ENCODE measurements around the gene CAPZA3.
"Not testable (repeated sequence)": the region's sequence is repeated elsewhere in the genome, so short reads cannot be mapped to it uniquely, and the experiment has no call there.

The CAPZA3 gene, protein sequence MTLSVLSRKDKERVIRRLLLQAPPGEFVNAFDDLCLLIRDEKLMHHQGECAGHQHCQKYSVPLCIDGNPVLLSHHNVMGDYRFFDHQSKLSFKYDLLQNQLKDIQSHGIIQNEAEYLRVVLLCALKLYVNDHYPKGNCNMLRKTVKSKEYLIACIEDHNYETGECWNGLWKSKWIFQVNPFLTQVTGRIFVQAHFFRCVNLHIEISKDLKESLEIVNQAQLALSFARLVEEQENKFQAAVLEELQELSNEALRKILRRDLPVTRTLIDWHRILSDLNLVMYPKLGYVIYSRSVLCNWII

DNA sequence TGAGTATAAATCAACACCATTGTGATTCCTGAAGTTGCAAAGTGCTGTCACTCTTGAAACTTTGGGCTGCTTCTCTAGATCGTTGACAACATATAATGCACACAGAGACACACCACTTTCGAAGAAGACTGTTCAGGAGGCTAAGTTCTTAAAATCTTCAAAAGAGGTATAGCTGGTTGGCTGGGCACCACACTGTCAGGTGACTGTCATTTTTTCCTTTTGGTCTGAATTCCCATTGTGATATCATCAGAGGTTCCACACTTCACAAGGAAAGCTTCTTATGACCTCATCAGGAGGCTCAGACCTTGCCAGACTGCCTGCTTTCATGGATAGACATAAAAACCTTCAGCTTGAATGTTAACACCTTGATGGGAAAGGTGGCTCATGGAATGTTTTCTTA, at the start of gene CAPZA3, which contains the start of gene PLCZ1:
Gene CAPZA3, plus strand, starts transcription at position 301 of the 400 bp plus-strand sequence. CDS start 150 bp downstream, outside the sequence.
Gene PLCZ1, minus strand, starts transcription at position 194 of the 400 bp plus-strand sequence. CDS start 641 bp downstream, outside the sequence.
- DNase-seq (ENCODE audit: low read depth) = no peak

DNA sequence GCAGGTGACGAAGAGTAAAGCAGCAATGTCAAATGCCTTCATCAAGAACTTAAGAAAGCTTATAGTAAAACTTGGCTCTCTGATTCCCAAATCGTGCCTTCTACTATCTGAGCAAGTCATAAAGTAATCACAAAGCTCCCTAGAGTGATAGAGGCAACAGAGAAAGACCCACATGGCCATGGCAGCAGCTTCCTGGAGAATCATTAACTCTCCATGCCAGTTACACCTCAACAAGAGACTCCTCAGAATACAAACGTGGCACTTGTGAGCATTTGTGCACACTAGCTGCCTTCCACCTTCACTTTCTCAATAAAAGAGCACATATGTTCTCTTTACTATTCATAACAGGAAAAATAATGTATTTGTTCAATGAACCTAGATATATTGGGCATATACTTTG, 48.1 kb upstream of the CAPZA3 start:
- DNase-seq (ENCODE audit: low read depth) = no peak

DNA sequence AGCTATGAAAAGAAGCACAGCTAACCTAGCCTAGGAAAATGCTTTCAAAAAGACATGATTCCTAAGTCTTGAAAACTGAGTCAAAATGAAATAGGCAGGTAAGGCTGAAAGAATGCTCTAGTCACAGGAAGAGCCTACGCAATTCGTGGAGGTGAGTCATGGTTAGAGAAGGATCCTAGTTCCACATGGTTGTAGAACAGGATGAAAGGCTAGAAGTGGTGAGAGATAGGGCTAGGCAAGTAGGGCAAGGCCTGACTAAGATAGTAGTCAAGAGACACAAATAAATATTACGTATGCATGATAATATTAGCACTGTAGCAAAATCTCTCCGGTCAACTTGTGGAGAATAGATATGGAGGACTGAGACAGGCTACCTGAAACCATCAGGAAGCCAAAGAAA, 47.3 kb upstream of the CAPZA3 start:
- DNase-seq (ENCODE audit: low read depth) = no peak

DNA sequence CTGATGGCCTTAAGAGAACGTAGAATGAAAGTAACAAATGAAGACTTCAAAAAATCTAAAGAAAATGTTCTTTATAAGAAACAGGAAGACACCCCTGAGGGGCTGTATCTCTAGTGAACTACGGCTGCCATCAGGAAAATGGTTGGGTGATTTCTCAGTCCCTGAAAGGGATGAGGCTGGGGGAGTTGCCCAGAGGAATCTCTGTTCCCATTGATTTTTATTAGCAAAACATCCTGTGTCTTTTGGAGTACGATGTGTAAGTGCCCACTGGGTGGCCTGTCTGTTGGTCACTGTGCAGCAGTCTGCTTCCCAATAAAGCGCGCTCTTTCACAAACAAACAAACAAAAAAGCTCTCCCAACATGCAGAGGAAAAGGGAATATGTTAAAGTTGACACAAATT, 43.9 kb upstream of the CAPZA3 start:
- not testable (repeated sequence) for DNase-seq (ENCODE audit: low read depth)

DNA sequence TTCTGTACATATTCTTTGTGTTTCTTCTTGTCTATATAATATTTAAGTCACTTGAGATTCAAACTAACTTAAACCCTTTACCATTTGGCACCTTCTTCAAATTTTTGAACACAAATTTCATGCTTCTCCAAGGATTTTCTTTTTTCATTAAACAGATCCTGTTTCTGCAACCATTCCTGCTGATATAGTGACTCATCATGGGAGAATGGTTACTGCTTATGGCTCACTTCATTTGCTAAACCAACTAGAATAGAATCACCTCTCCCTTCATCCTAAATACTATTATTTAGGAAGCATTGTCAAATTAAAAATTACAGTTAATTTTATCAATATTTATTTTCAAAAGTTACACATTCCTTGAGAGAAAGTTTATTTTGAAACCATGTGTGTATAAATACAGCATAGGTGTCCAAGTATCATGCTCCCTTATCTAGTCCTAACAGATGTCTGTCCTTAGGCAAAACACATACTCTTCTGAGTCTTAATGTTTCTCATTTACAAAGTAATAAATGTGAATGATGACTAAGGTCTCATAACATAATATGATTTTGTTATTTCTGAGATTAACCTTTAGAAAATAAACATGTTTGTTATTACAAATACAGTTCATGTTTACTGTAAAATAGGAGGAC, 40.8 kb upstream of the CAPZA3 start:
- DNase-seq (ENCODE audit: low read depth) = no peak

DNA sequence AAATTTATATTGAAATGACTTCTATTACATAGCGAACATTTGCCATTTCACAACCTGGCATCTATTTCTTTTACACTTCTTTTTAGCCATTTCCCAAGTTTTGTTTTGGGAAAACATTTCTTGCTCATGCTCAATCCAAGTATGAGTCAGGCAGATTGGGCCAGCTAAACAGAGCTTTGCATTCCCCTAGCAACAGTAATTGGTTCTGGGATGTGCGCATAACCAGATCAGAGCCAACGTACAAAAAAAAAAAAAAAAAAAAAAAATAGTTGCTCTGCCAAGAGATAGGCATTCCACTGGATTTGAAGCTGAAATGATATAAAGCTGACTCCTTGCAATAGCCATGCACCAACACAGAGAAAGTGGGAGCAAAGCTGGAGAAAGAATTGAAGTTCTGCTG, 37.6 kb upstream of the CAPZA3 start:
- no peak for DNase-seq (ENCODE audit: low read depth)

DNA sequence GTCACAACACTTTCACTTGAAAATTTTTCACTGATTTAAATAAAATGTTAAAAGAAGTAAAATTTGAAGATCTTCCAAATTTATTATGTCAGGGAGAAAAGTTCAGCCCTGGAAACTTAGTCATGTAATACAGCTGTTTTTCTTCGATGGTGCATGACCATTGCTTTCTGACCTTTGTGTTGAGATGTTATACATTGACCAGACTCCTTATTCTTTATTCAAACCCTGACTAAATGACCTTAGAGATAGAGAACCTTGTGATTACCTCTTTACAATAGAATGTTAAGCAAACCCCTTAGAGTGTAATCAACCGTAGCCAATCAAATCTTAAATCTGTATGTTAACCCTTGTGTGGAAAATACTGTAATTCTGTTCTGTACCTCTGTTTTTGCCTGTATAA, 34.6 kb upstream of the CAPZA3 start:
- no peak for DNase-seq (ENCODE audit: low read depth)

DNA sequence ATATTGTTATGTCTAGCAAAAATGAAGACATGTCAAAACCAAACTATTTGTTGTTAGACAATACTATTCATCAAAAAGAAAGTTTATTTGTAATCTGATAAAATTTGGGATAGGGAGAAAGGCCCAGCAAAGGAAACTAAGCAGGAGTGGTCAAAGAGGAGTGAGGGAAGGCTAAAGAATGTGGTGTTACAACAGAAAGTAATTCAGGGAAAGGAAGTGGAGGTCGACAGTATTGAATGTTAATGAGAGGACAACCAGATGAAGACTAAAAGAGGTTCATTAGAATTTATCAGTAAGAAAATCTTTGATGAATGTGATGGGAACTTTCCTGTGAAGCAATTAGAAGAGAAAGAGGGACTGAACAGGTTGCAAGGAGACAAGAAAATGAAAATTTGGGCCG, 34.0 kb upstream of the CAPZA3 start:
- DNase-seq (ENCODE audit: low read depth) = no peak

DNA sequence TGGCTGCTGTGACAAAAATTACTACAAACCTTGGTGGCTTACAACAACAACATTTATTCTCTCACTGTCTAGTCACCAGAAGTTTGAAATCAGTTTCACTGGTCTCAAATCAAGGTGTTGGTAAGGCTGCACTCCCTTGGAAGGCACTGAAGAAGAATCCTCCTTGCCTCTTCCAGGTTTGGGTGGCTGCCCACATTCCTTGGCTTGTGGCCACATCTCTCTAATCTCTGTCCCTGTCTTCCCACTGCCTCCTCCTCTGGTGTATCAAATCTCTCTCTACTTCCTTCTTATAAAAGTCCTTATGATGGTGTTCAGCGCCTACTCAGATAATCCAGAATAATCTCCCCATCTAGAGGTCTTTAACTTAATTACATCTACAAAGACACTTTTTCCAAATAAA, 31.1 kb upstream of the CAPZA3 start:
- no peak for DNase-seq (ENCODE audit: low read depth)

DNA sequence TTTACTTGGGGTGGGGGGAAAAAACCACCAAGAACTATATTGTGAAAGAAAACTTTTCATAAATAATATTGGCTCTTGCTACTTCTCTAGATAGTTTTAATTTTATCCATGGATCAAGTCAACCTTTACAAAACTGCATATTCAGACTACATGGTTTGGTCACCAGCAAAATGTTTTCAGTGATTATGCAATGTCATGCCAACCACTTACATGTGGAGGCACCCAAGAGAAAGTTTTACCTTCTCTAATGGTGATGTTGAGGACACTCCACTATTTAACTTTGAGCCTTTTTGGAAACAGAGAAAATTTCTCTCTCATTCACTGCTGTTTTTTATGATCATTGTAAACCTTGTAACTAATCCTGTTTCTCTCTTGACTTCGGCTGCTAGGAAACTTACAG, 21.7 kb upstream of the CAPZA3 start:
- no peak for DNase-seq (ENCODE audit: low read depth)

DNA sequence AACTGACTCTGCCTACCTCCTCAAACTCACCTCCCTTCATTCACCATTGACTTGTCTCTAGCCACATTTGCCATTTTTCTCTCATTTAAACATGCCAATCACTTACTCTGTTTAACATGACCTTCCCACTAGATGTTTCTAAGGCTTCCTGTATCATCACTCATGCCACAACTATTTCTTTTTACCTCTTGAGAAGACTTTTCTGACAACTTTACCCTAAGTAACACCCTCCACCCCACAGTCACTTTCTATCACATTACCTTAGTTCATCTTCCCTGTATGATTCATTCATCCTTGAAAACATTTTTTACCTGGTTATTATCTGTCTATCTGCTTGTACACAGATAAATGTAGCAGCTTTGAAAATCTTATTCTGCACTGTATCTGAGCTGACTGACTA, 19.5 kb upstream of the CAPZA3 start:
- DNase-seq (ENCODE audit: low read depth) = no peak

DNA sequence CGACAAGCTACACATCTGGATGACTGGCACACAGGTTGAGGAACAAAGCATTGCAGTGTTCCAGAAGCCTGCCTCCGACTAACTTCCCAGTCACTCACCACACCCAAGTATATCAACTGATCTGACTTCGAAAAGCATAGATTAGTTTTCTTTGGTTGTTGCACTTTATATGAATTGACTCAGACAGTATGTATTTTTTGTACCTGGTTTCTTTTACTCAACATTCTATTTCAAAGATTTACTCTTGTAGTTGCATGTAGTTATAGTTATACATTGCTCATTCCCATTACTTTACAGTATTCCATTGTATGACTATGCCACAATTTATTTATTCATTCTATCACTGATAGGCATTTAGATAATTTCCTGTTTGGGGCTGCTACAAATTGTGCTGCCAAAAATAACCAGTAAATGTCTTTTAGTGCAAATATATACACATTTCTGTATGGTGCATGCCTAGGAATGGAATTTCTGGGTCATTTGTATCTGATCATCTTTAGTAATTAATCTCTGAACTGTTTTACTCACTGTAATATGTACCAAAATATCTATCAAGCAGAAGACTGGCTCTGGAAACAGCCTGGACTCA, 17.9 kb upstream of the CAPZA3 start:
- DNase-seq (ENCODE audit: low read depth) = no peak

DNA sequence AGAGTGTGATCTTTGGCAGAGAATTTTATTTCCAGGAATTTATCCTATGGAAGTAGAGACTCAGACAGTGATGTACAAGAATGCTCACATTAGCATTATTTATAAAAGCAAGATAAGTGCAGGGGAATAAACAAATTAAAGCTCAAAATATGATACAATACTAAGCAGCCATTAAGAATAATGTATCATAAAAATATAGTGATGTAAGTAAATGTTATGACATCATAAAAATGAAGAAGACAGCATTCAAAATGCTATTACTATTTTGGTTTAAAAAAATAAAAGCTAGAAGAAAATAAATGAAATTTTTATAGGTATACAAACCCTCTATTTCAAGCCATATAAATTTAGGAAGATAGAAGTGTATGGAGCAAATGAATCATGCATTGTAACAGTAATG, 17.2 kb upstream of the CAPZA3 start:
- DNase-seq (ENCODE audit: low read depth) = no peak

DNA sequence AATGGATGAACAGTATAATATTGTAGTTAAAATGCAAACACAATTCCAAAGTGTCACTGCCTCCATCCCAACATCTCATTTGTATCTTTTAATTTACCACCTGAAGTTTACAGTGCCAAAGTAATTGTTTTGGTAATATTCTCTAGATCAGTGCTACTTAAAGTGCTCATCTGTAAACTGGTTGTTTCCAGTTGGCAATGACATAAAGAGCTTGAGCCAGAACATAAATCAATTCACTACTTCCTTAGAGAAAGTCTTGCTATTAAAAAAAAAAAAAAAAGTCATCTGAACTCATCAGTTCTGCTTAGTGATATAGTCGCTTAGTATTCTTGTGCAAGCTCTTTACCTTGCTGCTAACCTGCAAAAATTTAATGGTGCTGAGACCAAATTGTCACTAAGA, 16.5 kb upstream of the CAPZA3 start:
- DNase-seq (ENCODE audit: low read depth) = no peak

DNA sequence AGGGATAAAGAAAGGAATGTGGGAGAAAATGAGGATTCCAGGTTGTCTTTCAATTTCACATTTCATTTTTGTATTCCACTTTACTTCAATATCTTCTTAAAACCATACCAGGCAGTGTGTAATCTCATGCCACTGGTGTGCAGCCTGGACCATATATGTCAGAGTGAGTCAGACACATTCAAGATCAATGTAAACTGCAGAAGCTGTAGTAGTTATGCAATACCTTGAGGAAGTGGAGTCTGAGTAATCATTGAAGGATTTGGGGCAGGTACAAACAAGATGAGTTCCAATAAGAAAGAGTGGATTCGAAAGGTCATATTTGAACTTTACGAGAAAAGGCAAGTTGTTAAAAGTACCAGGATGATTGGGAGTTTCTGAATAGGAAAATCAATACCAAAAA, 14.2 kb upstream of the CAPZA3 start:
- DNase-seq (ENCODE audit: low read depth) = no peak

DNA sequence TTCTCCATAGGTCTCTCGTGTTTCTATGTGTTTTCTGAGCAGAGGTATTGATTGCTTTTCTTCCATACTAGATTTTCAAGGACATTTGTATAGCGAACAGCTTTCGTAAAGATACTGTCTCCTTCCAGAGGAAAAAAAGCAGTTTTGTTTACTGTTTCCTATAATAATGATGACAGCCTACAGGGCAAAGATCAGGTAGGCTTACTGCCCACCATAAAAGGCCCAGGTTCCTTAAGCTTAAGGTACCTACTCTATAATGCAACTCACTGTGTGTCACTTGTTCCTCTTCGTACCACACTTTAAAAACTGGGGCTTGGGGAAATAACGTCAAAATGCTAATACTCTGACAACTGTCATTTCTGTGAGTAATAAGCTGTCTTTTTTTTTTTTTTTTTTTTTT, 6.8 kb upstream of the CAPZA3 start:
- DNase-seq (ENCODE audit: low read depth) = no peak

DNA sequence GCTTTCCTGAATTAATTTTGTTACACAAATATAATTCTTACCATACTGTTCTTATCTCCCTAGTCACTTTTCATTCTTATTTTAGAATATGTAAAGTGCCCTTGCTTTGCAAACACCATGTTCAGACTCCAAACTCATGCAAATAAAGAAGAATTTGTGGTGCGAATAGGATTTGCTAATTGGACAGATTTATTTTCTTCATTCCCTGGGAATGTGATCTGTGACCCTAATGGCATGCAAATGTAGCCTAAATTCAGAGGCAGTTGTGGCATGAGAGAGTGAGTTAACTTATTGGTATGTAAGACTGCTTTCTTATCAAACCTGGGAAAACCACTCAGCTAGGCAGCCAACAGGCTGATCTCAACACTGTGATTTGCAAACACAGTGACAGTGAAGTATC, 10.0 kb downstream of the CAPZA3 start:
- no peak for DNase-seq (ENCODE audit: low read depth)

DNA sequence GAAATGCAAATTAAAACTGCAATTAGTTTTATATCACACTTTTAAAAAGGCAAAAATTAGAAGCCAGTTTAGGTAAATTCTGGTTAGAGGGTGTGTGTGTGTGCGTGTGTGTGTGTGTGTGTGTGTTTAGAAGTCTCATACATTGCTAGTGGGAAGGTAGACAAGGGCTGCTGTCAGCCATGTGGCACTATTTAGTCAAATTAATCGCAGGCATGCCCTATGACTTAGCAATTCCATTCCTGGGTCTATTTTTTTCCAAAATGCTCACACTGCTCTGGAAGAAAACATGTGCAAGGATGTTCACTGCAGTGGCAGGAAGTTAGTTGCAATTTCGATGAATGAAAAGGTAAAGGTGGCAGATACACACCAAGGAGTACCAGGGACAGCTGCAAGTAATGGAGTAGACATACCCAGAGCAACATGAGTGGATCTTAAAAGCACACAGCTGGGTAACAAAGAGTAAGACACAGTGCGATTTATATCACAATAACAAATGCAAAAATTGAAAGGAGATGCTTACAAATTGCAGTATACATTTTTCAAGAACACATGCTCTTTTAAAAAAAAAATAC, 11.6 kb downstream of the CAPZA3 start:
- DNase-seq (ENCODE audit: low read depth) = no peak

DNA sequence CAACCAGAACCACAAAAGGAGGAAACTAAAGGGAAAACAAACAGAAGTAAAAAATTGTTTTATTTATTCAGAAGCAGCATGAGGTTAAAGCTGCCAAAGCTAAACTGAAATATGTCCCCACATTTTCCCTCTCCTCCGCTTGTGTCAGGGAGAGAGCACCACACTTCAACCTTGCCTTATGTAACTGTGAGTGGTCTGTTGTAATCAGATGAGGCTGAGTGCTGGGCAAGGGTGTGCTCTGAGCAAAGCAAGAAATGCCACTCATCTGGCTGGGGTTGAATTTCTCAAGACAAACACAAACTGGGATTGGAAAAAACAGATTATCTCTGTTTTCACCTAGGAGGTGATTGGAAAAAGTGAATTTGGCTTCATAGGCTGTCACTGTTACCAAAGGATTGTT, 12.2 kb downstream of the CAPZA3 start:
- no peak for DNase-seq (ENCODE audit: low read depth)

DNA sequence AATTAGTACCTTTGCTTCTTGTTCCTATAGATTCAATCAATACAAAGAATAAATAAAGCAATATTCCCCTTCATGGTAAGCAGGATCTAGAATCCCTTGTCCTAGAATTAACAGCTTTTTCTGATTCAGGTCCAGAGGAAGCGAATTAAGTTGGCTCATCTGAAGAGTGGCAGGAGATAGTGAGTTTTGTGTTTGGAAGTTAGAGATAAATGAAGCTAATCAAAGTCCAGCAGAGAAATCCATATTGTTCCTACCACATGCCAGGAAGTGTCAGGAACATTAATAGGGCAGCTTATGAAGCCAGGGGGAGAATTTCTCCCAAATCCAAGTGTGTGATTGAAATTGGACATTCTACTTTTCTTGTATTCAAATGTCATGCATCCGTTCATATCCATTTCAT, 13.9 kb downstream of the CAPZA3 start:
- no peak for DNase-seq (ENCODE audit: low read depth)

DNA sequence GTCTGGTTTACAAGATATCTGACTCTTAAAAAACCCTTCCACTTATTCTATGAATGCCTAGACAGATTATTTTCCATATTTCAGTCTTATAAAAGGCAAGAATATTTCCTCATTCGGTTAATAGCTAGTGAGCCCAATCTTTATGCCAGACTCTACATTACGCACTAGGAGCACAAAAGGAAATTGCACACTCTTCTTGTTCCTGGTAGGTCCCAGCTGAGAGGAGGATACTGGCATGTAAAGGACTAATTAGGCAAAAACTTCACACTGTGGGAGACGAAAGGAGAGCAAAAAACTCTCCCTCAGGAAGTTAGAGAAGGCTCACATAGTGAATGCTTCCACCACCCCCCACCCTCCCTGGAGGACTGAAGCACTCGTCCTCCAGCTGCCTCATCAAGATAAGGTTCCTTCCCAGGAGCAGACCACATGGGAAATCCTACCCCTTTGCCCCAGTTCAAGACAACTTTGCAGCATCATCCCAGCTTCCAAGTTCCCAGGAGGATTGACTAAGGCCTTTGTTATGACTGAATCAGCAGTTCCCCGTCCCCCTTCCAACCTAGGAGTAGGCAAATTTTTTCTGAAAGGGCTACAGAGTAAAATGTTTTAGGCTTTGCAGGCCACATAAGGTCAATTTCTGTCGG, 14.5 kb downstream of the CAPZA3 start:
- no peak for DNase-seq (ENCODE audit: low read depth)

DNA sequence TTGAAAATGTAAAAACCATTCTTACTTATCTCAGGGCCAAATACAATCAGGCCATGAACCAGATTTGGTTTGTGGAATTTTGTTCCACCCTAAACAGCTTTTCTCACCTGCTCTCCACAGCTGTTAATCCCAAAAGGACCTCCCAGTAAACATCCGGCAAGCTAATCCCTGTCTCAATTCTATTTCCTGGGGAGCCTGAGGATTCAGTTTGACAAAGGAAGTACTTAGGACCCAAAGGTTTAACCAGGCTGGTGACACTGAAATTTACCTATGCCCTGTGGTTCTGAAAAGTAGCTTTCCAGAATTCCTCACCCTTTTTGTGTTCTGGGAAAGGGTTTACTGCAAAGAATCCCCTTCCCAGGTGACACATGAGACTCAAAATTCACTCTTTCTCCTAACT, 15.0 kb downstream of the CAPZA3 start:
- no peak for DNase-seq (ENCODE audit: low read depth)

All from stimulated activated CD8-positive, alpha-beta memory T cell treated with anti-CD3 and anti-CD28 coated beads, Interleukin-7, amount 100 ng/mL, for 24 hours (primary cell).